HK-2 (cell line): ENCODE measurements around the gene FAT1.
A peak's percentile ranks its signal among the peaks of the same experiment; 100 is the strongest.

ENCODE experiments used
- DNase-seq: peaks from one replicate; pipeline ENCODE4 v3.0.0-alpha.2; 2018; ENCODE audit not compliant: unreplicated experiment

FAT1 gene

GRCh38 chr4:186607490-186607889, 116.2 kb downstream of the FAT1 start:
- no peak for DNase-seq

DNA sequence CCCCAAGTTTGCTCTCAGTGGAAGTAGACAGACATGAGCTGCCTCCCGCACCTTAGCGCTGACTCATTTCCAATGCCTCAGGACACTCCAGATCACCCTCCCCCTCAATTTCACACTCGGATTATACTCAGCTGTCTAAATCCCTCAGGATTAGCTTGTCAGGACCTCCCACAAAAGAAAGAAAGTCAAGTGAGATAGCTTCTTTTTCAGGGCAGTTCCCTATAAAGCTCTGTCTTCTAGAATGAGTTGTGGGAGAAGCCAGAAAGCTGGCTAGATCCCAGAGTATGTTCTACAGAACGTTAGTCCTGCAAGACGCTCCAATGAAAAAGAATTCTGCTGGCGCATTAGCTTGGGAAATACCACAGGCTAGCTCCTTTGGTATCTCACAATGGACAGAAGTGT, 117.1 kb downstream of the FAT1 start:
- DNase-seq: no peak

DNA sequence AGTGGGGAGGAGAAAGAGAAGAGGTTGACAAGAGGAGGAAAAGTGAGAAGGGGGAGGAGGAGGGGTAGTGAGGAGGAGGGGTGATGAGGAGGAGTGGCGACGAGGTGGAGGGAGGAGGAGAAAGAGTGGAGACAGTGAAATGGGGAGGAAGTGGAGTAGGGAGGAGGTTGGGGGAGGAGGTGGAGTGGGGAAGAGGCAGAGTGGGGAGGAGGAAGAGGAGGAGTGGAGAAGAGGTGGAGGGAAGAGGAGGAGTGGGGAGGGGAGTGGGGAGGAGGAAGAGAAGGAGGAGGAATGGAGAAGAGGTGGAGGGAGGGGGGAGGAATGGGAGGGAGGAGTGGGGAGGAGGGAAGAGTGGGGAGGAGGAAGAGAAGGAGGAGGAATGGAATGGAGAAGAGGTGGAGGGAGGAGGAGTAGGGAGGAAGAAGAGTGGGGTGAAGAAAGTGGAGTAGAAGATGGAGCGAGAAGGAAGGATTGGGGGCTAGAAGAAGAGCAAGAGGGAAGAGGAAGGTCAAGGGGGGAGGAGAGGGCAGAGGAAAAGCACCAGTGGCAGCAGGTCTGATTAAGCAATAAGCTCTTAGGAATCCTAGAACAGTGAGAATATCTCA, 118.3 kb downstream of the FAT1 start:
- DNase-seq: no peak

DNA sequence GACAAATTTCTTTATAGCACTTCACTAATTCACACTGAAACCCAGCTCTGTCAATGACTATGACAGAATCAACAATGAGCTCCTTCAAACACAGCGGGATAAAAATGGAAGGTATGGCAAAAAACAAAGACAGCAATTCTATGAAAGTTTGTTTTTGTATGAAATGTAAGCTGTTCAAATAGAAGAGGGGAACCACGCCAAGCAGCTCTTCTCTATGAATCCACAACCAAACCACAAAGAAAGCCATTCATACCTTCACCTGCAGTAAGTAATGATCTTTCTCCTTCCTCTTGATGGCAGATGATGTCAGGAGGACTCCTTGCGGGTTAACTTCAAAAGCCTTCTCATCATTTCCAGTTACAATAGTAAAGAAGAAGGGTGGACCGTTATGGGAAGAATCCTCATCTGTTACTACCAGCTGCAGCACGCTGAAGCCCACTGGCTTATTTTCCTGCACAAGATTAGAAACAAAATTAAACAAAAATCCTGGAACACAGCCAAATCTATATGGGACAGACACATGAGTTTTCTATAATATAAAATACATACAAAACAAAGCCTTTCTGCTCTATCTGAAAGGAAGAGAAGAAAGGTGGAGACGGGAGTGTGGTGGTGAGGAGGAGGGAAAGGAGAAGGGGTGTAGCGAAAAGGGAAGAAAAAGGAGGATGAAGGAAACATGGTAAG, 119.4 kb downstream of the FAT1 start:
- DNase-seq: no peak

GRCh38 chr4:186602978-186603377, 120.7 kb downstream of the FAT1 start:
- DNase-seq: no peak

GRCh38 chr4:186599483-186599882, 124.2 kb downstream of the FAT1 start:
- DNase-seq: no peak

DNA sequence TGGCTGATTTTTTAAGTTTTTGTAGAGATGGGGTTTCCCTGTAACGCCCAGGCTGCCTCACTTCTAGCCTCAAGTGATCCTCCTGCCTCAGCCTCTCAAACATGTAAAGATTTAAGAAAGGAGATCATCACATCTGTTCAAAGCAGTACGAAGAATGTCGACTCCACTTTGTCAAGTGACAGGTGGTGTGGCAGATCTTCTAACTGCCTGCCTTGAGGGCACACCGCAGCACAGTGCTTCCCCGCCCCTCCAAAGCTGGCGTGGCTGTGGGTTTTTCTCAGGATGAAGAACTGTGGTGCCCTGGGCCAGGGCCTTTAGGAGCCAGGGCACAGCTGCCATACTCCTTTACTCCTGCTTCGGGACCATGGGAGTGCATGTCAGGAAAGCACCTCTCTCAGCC, 125.0 kb downstream of the FAT1 start:
- no peak for DNase-seq

DNA sequence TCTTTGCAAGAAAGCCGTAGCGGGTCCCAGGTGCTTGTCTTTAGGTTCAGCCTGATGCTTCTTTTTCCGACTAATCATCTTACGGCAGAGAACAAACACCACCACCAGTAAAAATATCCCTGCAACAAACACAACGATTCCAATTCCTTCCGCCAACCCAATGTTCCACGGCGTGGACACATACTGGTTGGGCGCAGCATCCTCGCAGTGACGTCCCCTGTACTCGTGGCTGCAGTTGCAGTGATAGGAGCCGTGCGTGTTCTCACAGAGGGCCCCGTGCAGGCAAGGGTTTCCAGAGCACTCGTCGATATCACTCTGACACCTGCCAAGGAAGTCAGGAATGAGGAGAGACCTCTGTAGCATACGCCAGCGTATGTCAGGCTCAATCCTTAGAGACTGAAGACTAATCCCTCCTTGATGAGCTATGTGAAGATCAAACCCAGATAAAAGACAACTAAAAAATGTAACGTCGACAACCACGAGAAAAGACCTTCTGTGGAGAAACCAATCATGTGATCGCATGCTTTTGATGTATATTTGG, 126.7 kb downstream of the FAT1 start:
- DNase-seq: no peak

- no peak for DNase-seq
Observed at GRCh38 chr4:186596346-186596745, 127.3 kb downstream of the FAT1 start.

GRCh38 chr4:186593587-186593973, 130.1 kb downstream of the FAT1 start:
- DNase-seq: no peak

GRCh38 chr4:186592966-186593586, 130.6 kb downstream of the FAT1 start:
- DNase-seq: no peak

GRCh38 chr4:186592445-186592844, 131.2 kb downstream of the FAT1 start:
- DNase-seq: no peak

- no peak for DNase-seq
Observed at GRCh38 chr4:186591651-186592050, 132.0 kb downstream of the FAT1 start.

DNA sequence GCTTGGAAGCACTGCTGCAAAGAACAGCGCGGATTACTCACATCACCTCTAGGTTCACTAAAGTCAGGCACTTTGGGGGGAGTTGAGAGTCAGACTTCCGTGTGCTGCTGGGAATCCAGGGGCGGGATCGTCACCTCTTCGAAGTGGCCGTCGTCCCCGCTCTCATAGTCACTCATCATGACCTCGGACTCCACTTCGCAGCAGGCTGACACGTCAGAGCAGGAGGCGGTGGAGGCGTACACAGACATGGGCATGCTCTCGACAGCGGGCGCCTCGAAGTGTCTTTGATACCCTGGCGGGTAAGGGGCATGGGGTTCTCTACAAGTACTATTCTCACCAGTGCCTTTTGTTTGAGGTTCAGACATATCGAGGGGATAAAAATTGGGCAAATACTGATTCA, 135.2 kb downstream of the FAT1 start:
- no peak for DNase-seq

DNA sequence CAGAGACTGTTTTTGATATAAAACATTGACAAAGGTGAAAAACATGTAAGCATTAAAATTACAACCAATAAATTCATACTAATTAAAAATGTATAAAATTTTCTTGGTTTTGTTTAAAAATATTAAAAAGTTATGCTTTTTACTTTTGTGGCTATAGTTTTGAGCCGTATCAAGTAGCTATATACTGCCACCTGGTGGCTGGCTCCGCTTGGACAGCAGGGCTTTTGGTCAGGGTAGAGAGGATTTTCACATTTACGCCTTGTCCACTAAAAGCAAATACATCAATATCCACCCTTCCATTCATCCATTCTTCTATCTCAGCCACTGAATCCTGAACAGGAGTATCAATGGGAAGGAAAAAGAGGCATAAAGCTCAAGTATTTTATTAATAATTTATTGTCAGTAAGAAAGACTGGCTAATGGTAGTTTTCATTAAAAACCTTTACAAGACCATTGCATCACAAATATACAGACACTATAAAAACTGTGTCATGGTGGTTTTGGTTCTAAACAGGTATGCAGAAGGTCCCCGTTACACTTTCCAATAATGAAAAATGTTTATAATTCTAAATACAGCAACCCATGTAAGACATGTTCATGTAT, 136.1 kb downstream of the FAT1 start:
- DNase-seq: peak; percentile 64

GRCh38 chr4:186586205-186586604, 137.5 kb downstream of the FAT1 start:
- no peak for DNase-seq

- no peak for DNase-seq
Observed at GRCh38 chr4:186584912-186585311, 138.7 kb downstream of the FAT1 start.

DNA sequence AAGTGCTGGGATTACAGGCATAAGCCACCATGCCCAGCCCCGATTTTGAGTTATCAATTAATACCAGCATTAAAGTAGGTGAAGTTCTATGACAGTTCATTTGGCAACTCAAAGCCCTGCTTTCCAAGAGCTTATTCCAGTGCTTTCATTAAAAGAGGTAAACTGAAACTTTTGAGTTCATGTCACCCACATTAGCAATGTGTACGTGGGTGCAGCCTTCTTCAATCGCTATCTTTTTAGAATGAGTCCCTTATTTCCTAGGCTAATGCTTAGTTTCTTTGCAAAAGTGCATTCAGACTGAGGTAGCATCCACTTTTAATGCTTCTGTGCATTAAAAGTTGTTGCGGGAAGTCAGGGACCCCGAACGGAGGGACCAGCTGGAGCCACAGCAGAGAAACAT, 142.2 kb downstream of the FAT1 start:
- DNase-seq: no peak

GRCh38 chr4:186580669-186581068, 143.0 kb downstream of the FAT1 start:
- no peak for DNase-seq

- peak; percentile 30 for DNase-seq
Observed at GRCh38 chr4:186570193-186570996, 153.3 kb downstream of the FAT1 start.

DNA sequence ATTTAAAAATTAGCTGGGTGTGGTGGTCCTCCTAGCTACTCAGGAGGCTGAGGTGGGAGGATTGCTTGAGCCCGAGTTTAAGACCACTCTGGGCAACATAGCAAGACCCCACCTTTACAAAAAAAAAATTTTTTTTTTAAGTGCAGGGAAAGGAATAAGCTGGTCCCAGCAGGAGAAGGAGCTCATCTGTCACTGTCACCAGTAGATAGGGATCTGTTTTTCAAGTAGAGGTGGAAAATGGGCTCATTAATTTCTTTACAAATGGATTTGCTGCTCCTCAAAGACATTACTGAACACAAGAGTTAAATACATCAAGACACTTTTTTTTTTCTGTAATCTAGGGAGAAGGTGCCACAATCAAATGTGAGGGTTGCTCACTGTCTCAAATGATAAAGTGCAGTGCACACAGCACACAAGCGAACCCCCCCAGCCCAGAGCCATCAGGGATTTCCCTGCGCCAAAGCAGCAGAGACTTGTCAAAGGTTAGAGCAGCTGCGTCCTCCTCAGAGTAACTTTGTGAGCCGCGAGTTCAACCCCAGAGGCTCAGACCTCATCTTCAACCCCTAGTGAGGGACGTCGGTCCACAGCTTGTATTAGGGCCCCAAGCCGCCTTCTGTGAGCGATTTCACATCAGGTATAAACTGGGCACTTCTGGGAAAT, 154.0 kb downstream of the FAT1 start:
- DNase-seq: no peak
